Osteocyte (in vitro differentiated cells): ENCODE measurements around the gene SMYD4. TPM values are rescaled to one million over a fixed set of nuclear protein-coding genes. Genes with fewer than 3 reads are reported as not detected.
A peak's percentile ranks its signal among the peaks of the same experiment; 100 is the strongest.

Experiments
- DNase-seq: peaks from one replicate; pipeline ENCODE4 v3.0.0; 2021; ENCODE audit warnings: mixed read lengths; ENCODE audit not compliant: unreplicated experiment; ENCODE audit errors: extremely low spot score
- H3K27ac Mint-ChIP-seq: one replicate; pipeline ENCODE4 v1.8.0; 2021; ENCODE audit warnings: mild to moderate bottlenecking, mixed read lengths; ENCODE audit not compliant: unreplicated experiment
- H3K27me3 Mint-ChIP-seq: one replicate; pipeline ENCODE4 v1.8.0; 2021; ENCODE audit warnings: mixed read lengths; ENCODE audit not compliant: unreplicated experiment
- H3K36me3 Mint-ChIP-seq: one replicate; pipeline ENCODE4 v1.8.0; 2021; ENCODE audit warnings: mixed read lengths; ENCODE audit not compliant: unreplicated experiment
- H3K4me1 Mint-ChIP-seq: one replicate; pipeline ENCODE4 v1.8.0; 2021; ENCODE audit warnings: mixed read lengths; ENCODE audit not compliant: unreplicated experiment
- H3K4me3 Mint-ChIP-seq: one replicate; pipeline ENCODE4 v1.8.0; 2021; ENCODE audit warnings: mild to moderate bottlenecking, moderate library complexity, mixed read lengths; ENCODE audit not compliant: unreplicated experiment
- H3K9me3 Mint-ChIP-seq: one replicate; pipeline ENCODE4 v1.8.0; 2021; ENCODE audit warnings: mixed read lengths; ENCODE audit not compliant: unreplicated experiment
- total RNA-seq: library from RNA; stranded (reverse); gene quantifications from 2 replicates; pipeline ENCODE4 v1.2.1, GENCODE V29; 2021
- TF ChIP-seq, protein P1 (sequence below): fragments of 200-600 bp; sonication (generic); IDR thresholded peaks from 2 replicates; pipeline ENCODE4 v1.5.0; 2021; ENCODE audit warnings: antibody characterized with exemption, mild to moderate bottlenecking, moderate library complexity

The SMYD4 gene
- total RNA-seq, 1 donor from 2014 or later, result 11.2 TPM

DNA sequence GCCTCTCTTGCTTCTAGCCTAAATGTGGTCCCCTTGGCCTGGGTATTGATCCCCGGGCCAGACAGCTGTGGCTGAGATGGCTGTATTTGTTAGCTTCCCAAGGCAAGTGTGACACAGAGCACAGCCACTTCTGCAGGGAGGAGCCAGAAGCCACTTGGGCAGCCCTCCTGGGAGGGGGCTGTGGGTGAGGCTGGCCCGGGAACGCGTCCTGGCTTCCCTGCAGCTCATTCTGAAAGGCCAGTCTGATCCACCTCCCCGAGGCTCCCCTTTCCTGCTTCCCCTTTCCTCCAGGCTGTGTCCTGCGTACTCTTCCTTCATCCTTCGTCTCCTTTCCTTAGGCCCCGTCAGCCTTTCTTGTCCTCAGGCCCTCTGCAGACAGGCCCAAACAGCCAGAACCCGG lies 79.1 kb downstream of the SMYD4 start:
- no peaks in the 10 kb centered on the region for H3K36me3 Mint-ChIP-seq
- DNase-seq, result no peak
- TF ChIP-seq, protein P1, sequence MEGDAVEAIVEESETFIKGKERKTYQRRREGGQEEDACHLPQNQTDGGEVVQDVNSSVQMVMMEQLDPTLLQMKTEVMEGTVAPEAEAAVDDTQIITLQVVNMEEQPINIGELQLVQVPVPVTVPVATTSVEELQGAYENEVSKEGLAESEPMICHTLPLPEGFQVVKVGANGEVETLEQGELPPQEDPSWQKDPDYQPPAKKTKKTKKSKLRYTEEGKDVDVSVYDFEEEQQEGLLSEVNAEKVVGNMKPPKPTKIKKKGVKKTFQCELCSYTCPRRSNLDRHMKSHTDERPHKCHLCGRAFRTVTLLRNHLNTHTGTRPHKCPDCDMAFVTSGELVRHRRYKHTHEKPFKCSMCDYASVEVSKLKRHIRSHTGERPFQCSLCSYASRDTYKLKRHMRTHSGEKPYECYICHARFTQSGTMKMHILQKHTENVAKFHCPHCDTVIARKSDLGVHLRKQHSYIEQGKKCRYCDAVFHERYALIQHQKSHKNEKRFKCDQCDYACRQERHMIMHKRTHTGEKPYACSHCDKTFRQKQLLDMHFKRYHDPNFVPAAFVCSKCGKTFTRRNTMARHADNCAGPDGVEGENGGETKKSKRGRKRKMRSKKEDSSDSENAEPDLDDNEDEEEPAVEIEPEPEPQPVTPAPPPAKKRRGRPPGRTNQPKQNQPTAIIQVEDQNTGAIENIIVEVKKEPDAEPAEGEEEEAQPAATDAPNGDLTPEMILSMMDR, result no peak
- H3K27me3 Mint-ChIP-seq, result no peaks in the 10 kb centered on the region
- no peak overlapping the region for H3K4me3 Mint-ChIP-seq
- no peaks in the 10 kb centered on the region for H3K9me3 Mint-ChIP-seq
- peaks cover 32% of the 10 kb centered on the region for H3K4me1 Mint-ChIP-seq
- no peak overlapping the region for H3K27ac Mint-ChIP-seq

DNA sequence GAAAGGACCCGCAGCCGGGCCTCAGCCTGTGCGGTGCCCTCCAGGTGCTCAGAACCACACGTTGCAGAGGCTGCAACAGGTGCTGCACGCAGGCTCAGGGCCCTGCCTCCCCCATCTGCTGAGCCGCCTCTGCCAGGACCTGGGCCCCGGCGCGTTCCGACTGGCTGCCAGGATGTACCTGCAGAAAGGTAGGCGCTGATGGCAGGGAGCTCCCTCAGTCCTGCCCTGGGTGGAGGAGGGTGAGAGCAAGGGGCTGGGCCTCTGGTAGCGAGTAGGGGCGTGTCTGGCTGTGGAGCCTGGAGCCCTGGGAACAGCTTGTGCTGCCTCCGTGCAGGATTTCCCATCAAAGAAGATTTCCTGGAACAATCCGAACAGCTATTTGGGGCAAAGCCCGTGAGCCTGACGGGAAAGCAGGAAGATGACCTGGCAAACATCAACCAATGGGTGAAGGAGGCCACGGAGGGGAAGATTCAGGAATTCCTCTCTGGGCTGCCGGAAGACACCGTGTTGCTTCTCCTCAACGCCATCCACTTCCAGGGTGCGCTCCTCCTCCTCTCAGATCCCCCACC lies 82.6 kb downstream of the SMYD4 start:
- H3K4me3 Mint-ChIP-seq, result no peak overlapping the region
- H3K4me1 Mint-ChIP-seq, result peaks cover 13% of the 10 kb centered on the region
- H3K36me3 Mint-ChIP-seq, result no peaks in the 10 kb centered on the region
- H3K27me3 Mint-ChIP-seq, result no peaks in the 10 kb centered on the region
- no peak overlapping the region for H3K27ac Mint-ChIP-seq
- no peaks in the 10 kb centered on the region for H3K9me3 Mint-ChIP-seq
- peak; percentile 81 for DNase-seq
- TF ChIP-seq, protein P1, result no peak

DNA sequence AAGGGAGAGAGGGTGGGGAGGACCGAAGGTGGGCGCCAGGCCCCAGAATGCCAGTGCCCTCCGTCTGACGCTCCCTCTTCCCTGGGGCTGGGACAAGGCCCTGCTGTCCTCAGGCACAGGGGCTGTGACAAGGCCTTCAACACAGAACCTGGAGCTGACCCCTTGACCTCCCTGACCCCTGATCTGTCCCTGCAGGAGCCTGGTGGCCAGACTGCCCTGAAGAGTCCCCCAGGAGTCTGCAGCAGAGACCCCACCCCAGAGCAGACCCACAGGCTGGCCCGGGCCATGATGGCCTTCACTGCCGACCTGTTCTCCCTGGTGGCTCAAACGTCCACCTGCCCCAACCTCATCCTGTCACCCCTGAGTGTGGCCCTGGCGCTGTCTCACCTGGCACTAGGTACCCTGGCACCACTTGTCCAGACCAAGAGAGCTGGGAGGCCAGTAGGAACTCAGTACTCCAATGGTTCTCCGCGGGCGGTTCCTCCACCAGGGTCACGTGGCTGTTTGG lies 84.1 kb downstream of the SMYD4 start:
- peak; percentile 82 for DNase-seq
- Mint-ChIP-seq H3K27ac (no peak overlapping the region), H3K36me3 (no peaks in the 10 kb centered on the region), H3K27me3 (no peaks in the 10 kb centered on the region), H3K9me3 (no peaks in the 10 kb centered on the region), H3K4me3 (no peak overlapping the region), H3K4me1 (peaks cover 3% of the 10 kb centered on the region)
- TF ChIP-seq, protein P1, result no peak

DNA sequence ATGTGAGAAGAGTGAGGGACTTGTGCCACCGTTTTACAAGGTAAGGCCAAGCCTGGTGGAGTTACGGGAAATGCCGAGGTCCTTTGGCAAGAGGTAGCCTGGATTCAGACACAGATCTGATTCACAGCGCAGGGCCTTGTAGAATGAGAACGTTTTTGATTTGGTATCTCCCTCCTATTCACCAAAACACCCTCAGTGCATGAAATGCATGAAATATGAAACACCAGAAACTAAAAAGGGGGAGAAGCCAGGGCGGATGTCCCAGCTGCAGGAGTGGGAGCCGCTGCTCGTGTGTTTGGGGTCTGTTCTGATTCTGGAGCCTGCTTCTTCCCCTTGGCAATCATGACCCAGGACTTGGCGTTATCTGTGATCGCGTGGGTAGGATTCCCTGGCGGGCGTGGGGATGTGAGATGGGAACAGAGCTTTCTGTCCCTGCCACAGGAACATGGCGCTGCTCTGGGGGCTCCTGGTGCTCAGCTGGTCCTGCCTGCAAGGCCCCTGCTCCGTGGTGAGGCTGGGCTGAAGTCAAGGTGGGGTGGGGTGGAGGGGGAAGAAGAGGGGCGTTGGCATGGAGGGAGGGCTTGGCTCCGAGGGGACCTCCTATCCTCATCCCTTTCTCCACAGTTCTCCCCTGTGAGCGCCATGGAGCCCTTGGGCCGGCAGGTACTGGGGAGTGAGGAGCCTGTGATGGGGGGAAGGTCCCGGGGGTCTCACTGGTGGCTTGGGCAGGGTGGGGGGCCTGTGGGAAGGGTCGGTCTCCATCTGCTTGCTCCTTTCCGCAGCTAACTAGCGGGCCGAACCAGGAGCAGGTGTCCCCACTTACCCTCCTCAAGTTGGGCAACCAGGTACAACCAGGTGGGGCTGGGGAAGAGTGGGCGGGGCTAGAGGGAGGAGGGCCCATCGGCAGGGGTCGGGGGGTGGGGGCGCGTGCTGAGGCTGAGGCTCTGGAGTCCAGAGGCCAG lies 84.9 kb downstream of the SMYD4 start:
- Mint-ChIP-seq H3K36me3 (no peaks in the 10 kb centered on the region), H3K4me3 (no peak overlapping the region), H3K9me3 (no peaks in the 10 kb centered on the region), H3K27ac (no peak overlapping the region), H3K27me3 (no peaks in the 10 kb centered on the region), H3K4me1 (peaks cover 1% of the 10 kb centered on the region)
- no peak for DNase-seq
- TF ChIP-seq, protein P1, result no peak

DNA sequence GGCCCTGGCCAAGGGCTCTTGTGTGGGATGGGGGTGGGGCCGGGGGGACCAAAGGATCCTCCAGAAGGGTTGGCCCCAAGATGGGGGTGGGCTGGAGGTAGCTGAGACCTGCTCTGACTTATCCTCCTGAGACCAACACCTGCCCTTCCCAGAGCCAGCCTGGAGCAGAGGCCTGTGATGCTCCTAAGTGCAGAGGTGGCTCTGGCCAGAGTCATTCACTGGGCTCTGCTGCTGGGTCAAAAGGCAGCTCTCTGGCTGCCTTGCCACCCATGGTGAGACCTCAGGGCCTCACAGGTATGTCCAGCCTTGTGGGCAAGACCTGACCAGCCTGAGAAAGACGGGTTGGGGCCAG lies 86.6 kb downstream of the SMYD4 start:
- TF ChIP-seq, protein P1, result no peak
- Mint-ChIP-seq H3K4me1 (peaks cover 1% of the 10 kb centered on the region), H3K9me3 (no peaks in the 10 kb centered on the region), H3K27ac (no peak overlapping the region), H3K36me3 (peaks cover under 1% of the 10 kb centered on the region), H3K27me3 (no peaks in the 10 kb centered on the region), H3K4me3 (no peak overlapping the region)
- no peak for DNase-seq
